ENCODE data around the gene MAPT. TPM values are rescaled to one million over a fixed set of nuclear protein-coding genes. Genes with fewer than 3 reads are reported as not detected.

The MAPT gene
- total RNA-seq, 1 donor from 2014 or later, result 2.4 TPM

- Mint-ChIP-seq H3K27ac (peak overlapping the region; percentile 81), H3K9me3 (no peaks in the 10 kb centered on the region), H3K4me1 (peaks cover 36% of the 10 kb centered on the region), H3K4me3 (no peak overlapping the region), H3K36me3 (no peaks in the 10 kb centered on the region), H3K27me3 (ENCODE audit: insufficient read depth, low read depth) (peaks cover 11% of the 10 kb centered on the region)
- H3F3A ChIP-seq (ENCODE audit: low read depth), result no peaks in the 10 kb centered on the region
- TF ChIP-seq EZH2phosphoT487 (IDR thresholded peaks at IDR 0.05) (no peak), CTCF (IDR thresholded peaks at IDR 0.05) (no peak), EZH2 (IDR thresholded peaks at IDR 0.05) (no peak)
- H3K79me2 ChIP-seq (ENCODE audit: low read depth), result no peaks in the 10 kb centered on the region
- peaks cover 13% of the 10 kb centered on the region for H3K4me1 ChIP-seq
- no peak overlapping the region for H3K27ac ChIP-seq
- DNase-seq (ENCODE audit: low spot score), result peak; percentile 12
- H3K27me3 ChIP-seq, result peaks cover 4% of the 10 kb centered on the region
- H3K36me3 ChIP-seq, result no peaks in the 10 kb centered on the region
- no peak overlapping the region for H3K4me3 ChIP-seq
- no peaks in the 10 kb centered on the region for H3K9me3 ChIP-seq (ENCODE audit: low read depth)
- no peak overlapping the region for H3K9ac ChIP-seq
- no peaks in the 10 kb centered on the region for H4K20me1 ChIP-seq (ENCODE audit: low read depth)
- no peak overlapping the region for H3K4me2 ChIP-seq
- H2AFZ ChIP-seq (replicated peaks), result no peak overlapping the region
These were observed 20.6 kb upstream of the MAPT start for GRCh38 chr17:45873728-45874127.

- Histone ChIP-seq H3K27ac (no peak overlapping the region), H3K9me3 (ENCODE audit: low read depth) (no peaks in the 10 kb centered on the region), H3F3A (ENCODE audit: low read depth) (no peaks in the 10 kb centered on the region), H3K4me1 (peaks cover 13% of the 10 kb centered on the region), H3K27me3 (peaks cover 4% of the 10 kb centered on the region), H3K4me2 (no peak overlapping the region), H3K4me3 (no peak overlapping the region), H3K79me2 (ENCODE audit: low read depth) (no peaks in the 10 kb centered on the region), H3K9ac (no peak overlapping the region), H4K20me1 (ENCODE audit: low read depth) (no peaks in the 10 kb centered on the region), H3K36me3 (no peaks in the 10 kb centered on the region), H2AFZ (replicated peaks) (no peak overlapping the region)
- TF ChIP-seq EZH2 (IDR thresholded peaks at IDR 0.05) (no peak), EZH2phosphoT487 (IDR thresholded peaks at IDR 0.05) (no peak), CTCF (IDR thresholded peaks at IDR 0.05) (no peak)
- Mint-ChIP-seq H3K27me3 (ENCODE audit: insufficient read depth, low read depth) (peaks cover 11% of the 10 kb centered on the region), H3K27ac (no peak overlapping the region), H3K36me3 (no peaks in the 10 kb centered on the region), H3K4me1 (peaks cover 36% of the 10 kb centered on the region), H3K9me3 (no peaks in the 10 kb centered on the region), H3K4me3 (no peak overlapping the region)
- no peak for DNase-seq (ENCODE audit: low spot score)
These were observed 20.2 kb upstream of the MAPT start for GRCh38 chr17:45874151-45874550.

DNA sequence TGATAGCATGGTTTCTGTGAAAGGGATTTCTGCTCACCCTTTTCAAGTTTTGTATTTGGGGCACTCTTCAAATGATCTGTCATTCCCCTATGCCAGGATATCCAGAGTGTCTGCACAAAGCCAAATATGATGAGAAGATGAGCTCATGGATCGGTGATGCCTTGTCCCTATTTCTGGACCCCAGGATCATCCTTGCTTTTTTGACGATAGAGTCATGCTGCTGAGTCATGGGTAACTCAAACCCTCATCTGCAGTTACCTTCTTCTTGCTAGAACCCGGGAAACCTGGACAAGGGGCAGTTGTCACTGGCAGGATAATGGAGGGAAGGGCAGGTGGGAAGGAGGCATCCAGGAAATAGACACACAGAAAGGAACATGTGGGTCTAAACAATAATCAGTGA lies 17.8 kb upstream of the MAPT start:
- Histone ChIP-seq H3K36me3 (no peaks in the 10 kb centered on the region), H3K4me2 (no peak overlapping the region), H3K79me2 (ENCODE audit: low read depth) (no peaks in the 10 kb centered on the region), H4K20me1 (ENCODE audit: low read depth) (no peaks in the 10 kb centered on the region), H3K9ac (no peak overlapping the region), H3F3A (ENCODE audit: low read depth) (no peaks in the 10 kb centered on the region), H2AFZ (replicated peaks) (no peak overlapping the region), H3K27me3 (peaks cover 4% of the 10 kb centered on the region), H3K4me1 (no peaks in the 10 kb centered on the region), H3K27ac (no peak overlapping the region), H3K9me3 (ENCODE audit: low read depth) (no peaks in the 10 kb centered on the region), H3K4me3 (no peak overlapping the region)
- Mint-ChIP-seq H3K4me3 (no peak overlapping the region), H3K4me1 (peaks cover 15% of the 10 kb centered on the region), H3K36me3 (no peaks in the 10 kb centered on the region), H3K9me3 (no peaks in the 10 kb centered on the region), H3K27me3 (ENCODE audit: insufficient read depth, low read depth) (peaks cover 10% of the 10 kb centered on the region), H3K27ac (no peak overlapping the region)
- no peak for DNase-seq (ENCODE audit: low spot score)
- TF ChIP-seq EZH2 (IDR thresholded peaks at IDR 0.05) (no peak), CTCF (IDR thresholded peaks at IDR 0.05) (no peak), EZH2phosphoT487 (IDR thresholded peaks at IDR 0.05) (no peak)
